ENCODE results near the gene WDR33. TPM values are rescaled to one million over a fixed set of nuclear protein-coding genes. Genes with fewer than 3 reads are reported as not detected.

Gene WDR33
- total and polyA plus RNA-seq, 5 experiments from 2014 or later, result 26.4 to 92.5 (median 48.1) TPM

DNA sequence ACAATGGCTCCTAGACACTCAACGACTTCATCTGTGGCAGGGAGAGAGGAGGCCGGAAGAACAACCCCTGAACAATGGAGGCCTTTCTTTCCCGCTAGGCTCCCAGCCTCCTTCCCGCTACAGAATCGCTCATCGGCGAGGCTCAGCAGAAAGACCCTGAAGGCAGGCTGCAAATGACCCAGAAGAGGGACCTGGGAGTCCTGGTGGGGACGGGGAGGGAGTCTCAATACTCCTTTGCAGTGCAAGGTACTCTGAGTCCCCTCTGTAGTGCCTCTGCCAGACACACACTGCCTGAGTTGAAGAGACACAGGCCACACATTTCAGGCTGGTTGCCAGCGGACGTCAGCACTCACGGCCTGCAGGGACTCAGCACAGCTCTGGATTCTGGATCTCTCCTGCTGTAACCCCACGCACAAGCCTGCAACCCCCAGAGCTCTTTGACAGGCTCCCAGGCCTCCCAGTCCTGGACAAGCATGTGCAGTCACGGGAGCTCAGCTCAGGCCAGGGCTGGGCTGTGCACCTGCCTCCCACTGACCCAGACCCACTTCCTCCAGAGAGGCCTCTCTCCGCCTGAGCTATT, 158.9 kb downstream of the WDR33 start:
- POLR2A ChIA-PET, result interaction anchor here (4.2 kb wide), 1 partner anchor 11 kb away, joined by 19 read pairs; no protein-coding TSS in a partner anchor

DNA sequence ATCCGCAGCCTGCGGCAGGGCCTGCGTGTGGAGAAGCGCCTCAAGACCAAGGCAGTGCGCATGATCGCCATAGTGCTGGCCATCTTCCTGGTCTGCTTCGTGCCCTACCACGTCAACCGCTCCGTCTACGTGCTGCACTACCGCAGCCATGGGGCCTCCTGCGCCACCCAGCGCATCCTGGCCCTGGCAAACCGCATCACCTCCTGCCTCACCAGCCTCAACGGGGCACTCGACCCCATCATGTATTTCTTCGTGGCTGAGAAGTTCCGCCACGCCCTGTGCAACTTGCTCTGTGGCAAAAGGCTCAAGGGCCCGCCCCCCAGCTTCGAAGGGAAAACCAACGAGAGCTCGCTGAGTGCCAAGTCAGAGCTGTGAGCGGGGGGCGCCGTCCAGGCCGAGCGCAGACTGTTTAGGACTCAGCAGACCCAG, 159.6 kb downstream of the WDR33 start:
- POLR2A ChIA-PET, result interaction anchor here (1.1 to 4.2 kb wide), 2 partner anchors 11 to 58 kb away, joined by 3 to 19 read pairs; no protein-coding TSS in a partner anchor
- Mint-ChIP-seq H3K4me1 (peaks cover 11 to 42% (median 29%) of the 10 kb centered on the region in 4 donors), H3K4me3 (no peak overlapping the region), H3K27ac (peak overlapping the region in 1 of 10 donors; percentile 22), H3K36me3 (peaks cover 0 to 2% (median 0%) of the 10 kb centered on the region in 3 donors), H3K9me3 (no peaks in the 10 kb centered on the region), H3K27me3 (no peaks in the 10 kb centered on the region)
- ATAC-seq (no peak), DNase-seq (no peak)

More for the DNA sequence above, 158.9 kb downstream of the WDR33 start:
- Mint-ChIP-seq H3K9me3 (no peaks in the 10 kb centered on the region), H3K4me3 (no peak overlapping the region), H3K36me3 (peaks cover 0 to 2% (median 0%) of the 10 kb centered on the region in 3 donors), H3K27ac (peak overlapping the region in 1 of 10 donors; percentile 17), H3K27me3 (no peaks in the 10 kb centered on the region), H3K4me1 (peaks cover 11 to 37% (median 24%) of the 10 kb centered on the region in 4 donors)
- ATAC-seq (no peak), DNase-seq (peak in 2 of 10 donors; percentile 2 to 57)

Other genes with a start within 250 kb of the WDR33 start
- not detected for gene GPR17, start 165.0 kb downstream of the WDR33 start, total RNA-seq
- gene GPR17, start 165.0 kb downstream of the WDR33 start, polyA plus RNA-seq, result not detected
- 10 to 100 TPM; 10.1 to 11.8 TPM for gene LIMS2, start 135.6 kb downstream of the WDR33 start, total RNA-seq
- 10 to 100 TPM in 1 of 3 donors, 1 to 10 TPM in 2; 3.4 to 12.5 (median 5.8) TPM for gene LIMS2, start 135.6 kb downstream of the WDR33 start, polyA plus RNA-seq
- 10 to 100 TPM; 16.5 to 16.9 TPM for gene SFT2D3, start 109.7 kb downstream of the WDR33 start, total RNA-seq
- 1 to 10 TPM; 1.7 to 4.4 (median 2.4) TPM for gene SFT2D3, start 109.7 kb downstream of the WDR33 start, polyA plus RNA-seq
- gene POLR2D, start 47.0 kb upstream of the WDR33 start, total RNA-seq, result 10 to 100 TPM; 28.1 to 29.6 TPM
- gene POLR2D, start 47.0 kb upstream of the WDR33 start, polyA plus RNA-seq, result 10 to 100 TPM; 27.0 to 42.3 (median 34.4) TPM
- gene AMMECR1L, start 74.8 kb upstream of the WDR33 start, total RNA-seq, result 10 to 100 TPM; 13.5 to 14.0 TPM
- 1 to 10 TPM; 2.6 to 7.0 (median 3.2) TPM for gene AMMECR1L, start 74.8 kb upstream of the WDR33 start, polyA plus RNA-seq
- 10 to 100 TPM; 27.4 to 31.2 TPM for gene SAP130, start 216.9 kb upstream of the WDR33 start, total RNA-seq
- 10 to 100 TPM in 1 of 3 donors, 1 to 10 TPM in 2; 5.4 to 12.1 (median 5.9) TPM for gene SAP130, start 216.9 kb upstream of the WDR33 start, polyA plus RNA-seq

All from naive thymus-derived CD8-positive, alpha-beta T cell (primary cell).